Measurements from ENCODE around the gene RTL10.

RTL10 gene

GRCh38 chr22:19859861-19860510, 5.3 kb upstream of the RTL10 start:
- no peak for DNase-seq

- DNase-seq = no peak
These were observed 2.7 kb upstream of the RTL10 start for GRCh38 chr22:19857382-19857781.

GRCh38 chr22:19855504-19856409, 1.1 kb upstream of the RTL10 start:
- no peak for DNase-seq

GRCh38 chr22:19853879-19854777, 546 bp downstream of the RTL10 start:
- DNase-seq = no peak

- no peak for DNase-seq
These were observed 1.4 kb downstream of the RTL10 start for GRCh38 chr22:19853058-19853878.

- DNase-seq = no peak
These were observed 2.4 kb downstream of the RTL10 start for GRCh38 chr22:19852177-19852781.

GRCh38 chr22:19851291-19852176, 3.1 kb downstream of the RTL10 start:
- DNase-seq = no peak

- no peak for DNase-seq
These were observed 3.9 kb downstream of the RTL10 start for GRCh38 chr22:19850763-19851109.

- DNase-seq = no peak
These were observed 4.6 kb downstream of the RTL10 start for GRCh38 chr22:19849835-19850762.

- no peak for DNase-seq
These were observed 6.1 kb downstream of the RTL10 start for GRCh38 chr22:19848298-19849224.

GRCh38 chr22:19847345-19847632, 7.4 kb downstream of the RTL10 start:
- no peak for DNase-seq

GRCh38 chr22:19846620-19847344, 7.9 kb downstream of the RTL10 start:
- no peak for DNase-seq

- no peak for DNase-seq
These were observed 9.5 kb downstream of the RTL10 start for GRCh38 chr22:19845054-19845722.

GRCh38 chr22:19844377-19845053, 10.2 kb downstream of the RTL10 start:
- peak; percentile 22 for DNase-seq

- no peak for DNase-seq
These were observed 10.8 kb downstream of the RTL10 start for GRCh38 chr22:19843857-19844376.

GRCh38 chr22:19843107-19843856, 11.4 kb downstream of the RTL10 start:
- DNase-seq = no peak
